22Rv1 (cell line): ENCODE data around the gene ATG14.

Experiments used
- H3K27ac ChIP-seq: fragments of 450-650 bp; 2 replicates; pipeline ENCODE4 v1.5.1; 2017
- CTCF ChIP-seq: fragments of 450-650 bp; IDR thresholded peaks from 2 replicates; pipeline ENCODE4 v1.5.1; 2017; ENCODE audit warnings: mild to moderate bottlenecking
- ZFX ChIP-seq: fragments of 450-650 bp; IDR thresholded peaks from 2 replicates; pipeline ENCODE4 v1.6.1; 2017; ENCODE audit warnings: antibody characterized with exemption, borderline replicate concordance

Gene ATG14

DNA sequence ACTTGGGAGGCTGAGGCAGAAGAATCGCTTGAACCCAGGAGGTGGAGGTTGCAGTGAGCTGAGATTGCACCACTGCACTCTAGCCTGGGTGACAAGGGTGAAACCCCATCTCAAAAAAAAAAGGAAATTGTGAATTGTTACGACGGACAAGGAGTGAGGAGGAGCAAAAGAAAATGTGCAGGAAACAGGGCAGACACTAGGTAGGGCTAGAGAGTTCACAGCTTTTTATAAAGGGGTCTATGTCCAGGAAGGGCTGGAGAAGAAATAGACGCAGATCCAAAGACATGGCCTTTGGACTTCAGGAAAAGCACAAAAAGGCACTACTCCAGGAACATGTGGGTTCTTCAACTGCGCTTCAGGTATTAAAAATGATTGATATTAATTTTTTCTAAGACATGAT, 34.4 kb downstream of the ATG14 start:
- TF ChIP-seq ZFX (no peak), CTCF (no peak)
- no peak overlapping the region for H3K27ac ChIP-seq

GRCh38 chr14:55374771-55375170, 36.9 kb downstream of the ATG14 start:
- TF ChIP-seq ZFX (no peak), CTCF (no peak)
- no peak overlapping the region for H3K27ac ChIP-seq

DNA sequence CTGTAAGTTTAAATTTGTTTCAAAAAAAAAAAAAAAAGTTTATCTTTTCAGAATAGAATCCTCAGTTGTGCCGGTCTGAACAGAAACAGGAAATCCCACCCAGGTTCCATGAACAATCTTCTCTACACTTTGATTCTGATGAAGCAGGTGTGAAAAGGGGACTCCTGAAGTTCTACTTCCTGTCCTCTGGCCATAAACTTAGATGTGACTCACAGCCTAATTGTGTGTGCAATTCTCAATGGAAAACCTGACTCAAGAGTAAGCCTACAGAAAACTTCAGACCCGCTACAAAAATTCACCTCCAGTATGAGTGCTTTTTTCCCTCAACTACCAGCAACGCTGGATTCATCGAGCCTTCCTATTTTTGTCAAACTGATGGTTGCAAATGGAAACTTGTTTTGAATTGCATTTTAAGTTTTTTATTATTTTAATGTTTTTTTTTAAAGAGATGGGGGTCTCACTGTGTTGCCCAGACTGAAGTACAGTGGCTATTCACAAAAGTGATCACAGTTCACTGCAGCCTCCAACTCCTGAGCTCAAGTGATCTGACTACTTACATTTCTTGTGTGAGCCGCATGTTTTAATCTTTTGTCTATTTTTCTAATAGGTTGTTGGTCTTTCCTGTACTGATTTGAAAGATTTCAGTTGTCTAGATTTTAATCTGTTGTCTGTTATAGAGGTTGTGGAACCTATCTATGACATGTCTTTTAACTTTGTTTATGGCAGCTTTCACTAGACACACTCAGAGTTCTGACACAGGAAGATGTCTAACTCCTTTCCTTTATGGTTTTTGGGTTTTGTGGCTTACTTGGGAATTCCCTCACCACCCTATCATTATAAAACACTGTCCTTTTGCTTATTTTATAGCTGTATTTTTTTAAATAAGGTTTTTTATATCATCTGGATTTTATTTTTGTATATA, 37.6 kb downstream of the ATG14 start:
- H3K27ac ChIP-seq = no peak overlapping the region
- no peak for TF ChIP-seq CTCF
- TF ChIP-seq ZFX = no peak

GRCh38 chr14:55372825-55373224, 38.8 kb downstream of the ATG14 start:
- H3K27ac ChIP-seq = no peak overlapping the region
- no peak for TF ChIP-seq CTCF
- TF ChIP-seq ZFX = no peak

DNA sequence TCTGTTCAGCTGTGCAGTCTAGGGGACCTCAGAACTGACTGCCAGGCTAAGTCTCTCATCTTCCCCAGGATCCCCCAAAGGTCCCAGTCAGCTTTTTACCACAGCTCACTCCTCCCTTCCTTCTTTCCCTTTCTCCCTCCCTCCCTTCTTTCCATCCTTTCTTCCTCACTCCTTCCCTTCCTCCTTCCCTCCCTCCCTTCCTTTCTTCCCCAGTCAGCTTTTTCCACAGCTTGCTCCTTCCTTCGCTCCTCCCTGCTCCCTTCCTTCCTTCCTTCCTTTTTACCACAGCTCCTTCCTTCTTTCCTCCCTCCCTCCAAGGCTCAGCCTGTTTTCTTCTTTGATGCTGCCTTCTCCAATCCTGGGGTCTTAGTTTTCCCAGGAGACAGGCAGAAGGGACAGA, 39.2 kb downstream of the ATG14 start:
- TF ChIP-seq ZFX (no peak), CTCF (no peak)

GRCh38 chr14:55370883-55371455, 40.7 kb downstream of the ATG14 start:
- no peak overlapping the region for H3K27ac ChIP-seq
- TF ChIP-seq CTCF (no peak), ZFX (no peak)

More for the DNA sequence above, 39.2 kb downstream of the ATG14 start:
- no peak overlapping the region for H3K27ac ChIP-seq

- TF ChIP-seq ZFX (no peak), CTCF (no peak)
- H3K27ac ChIP-seq = no peak overlapping the region
Measured at GRCh38 chr14:55366271-55366670, 45.4 kb downstream of the ATG14 start.
